ENCODE data around the gene DENND4B.

GRCh38 chr1:153929426-153929825 lies 17.1 kb downstream of the DENND4B start:
- TF ChIP-seq POLR2A (IDR thresholded peaks at IDR 0.05) (no peak), CTCF (IDR thresholded peaks at IDR 0.05) (no peak)

All from right lobe of liver (tissue), 4 donors.